Activated CD4-positive, alpha-beta T cell treated with anti-CD3 and anti-CD28 coated beads for 36 hours (primary cell): ENCODE data around the gene RERE. TPM values are rescaled to one million over a fixed set of nuclear protein-coding genes. Genes with fewer than 3 reads are reported as not detected.

Experiments used
- ATAC-seq: fragments of 200-7000 bp; cut with Tn5 transposase; one replicate; pipeline ENCODE4 v1.10.0; 2021; ENCODE audit warnings: mild to moderate bottlenecking, moderate library complexity
- CTCF ChIA-PET: fragments of 350-600 bp; sonication (Branson Sonifier 250); formaldehyde crosslinking; loops from one replicate; lab custom pipeline; 2021; ENCODE audit warnings: antibody characterized with exemption; lab: Charles Lee
- POLR2A ChIA-PET: fragments of 350-600 bp; sonication (Branson Sonifier 250); formaldehyde crosslinking; loops from one replicate; lab custom pipeline; 2021; ENCODE audit warnings: antibody characterized with exemption, inconsistent platforms; lab: Charles Lee
- DNase-seq: peaks from one replicate; pipeline ENCODE4 v3.0.0-alpha.2; 2020
- H3K27ac Mint-ChIP-seq: one replicate; pipeline ENCODE4 v1.8.0; 2021; ENCODE audit warnings: mixed read lengths
- H3K27me3 Mint-ChIP-seq: one replicate; pipeline ENCODE4 v1.8.0; 2021; ENCODE audit warnings: mixed read lengths
- H3K36me3 Mint-ChIP-seq: one replicate; pipeline ENCODE4 v1.8.0; 2021; ENCODE audit warnings: low read depth, mixed read lengths
- H3K4me1 Mint-ChIP-seq: one replicate; pipeline ENCODE4 v1.8.0; 2021; ENCODE audit warnings: mixed read lengths
- H3K4me3 Mint-ChIP-seq: one replicate; pipeline ENCODE4 v1.8.0; 2021; ENCODE audit warnings: mild to moderate bottlenecking, moderate library complexity, mixed read lengths
- H3K9me3 Mint-ChIP-seq: one replicate; pipeline ENCODE4 v1.8.0; 2021; ENCODE audit warnings: low read depth, mixed read lengths
- intact Hi-C, 2 experiments: fragments of 100-400 bp; cut with DNase I in 1 of 2; cut with micrococcal nuclease in 1 of 2; formaldehyde crosslinking; loops; one replicate each; pipeline versions ENCODE4 v1.14.2 to v1.15.1; 2022 to 2024; cut with DNase I, micrococcal nuclease
- total RNA-seq, 2 experiments: library from RNA; stranded (reverse); gene quantifications; one replicate each; pipeline ENCODE4 v1.2.3, GENCODE V29; 2021

The RERE gene
- total RNA-seq, 2 experiments from 2014 or later, result 57.4 to 71.6 TPM

GRCh38 chr1:8693107-8693506 is 124.3 kb downstream of the RERE start:
- ChIA-PET CTCF (interaction anchor here (0.6 to 1.3 kb wide), 2 partner anchors 110 to 121 kb away, joined by 3 to 4 read pairs; no protein-coding TSS in a partner anchor), POLR2A (no interaction called here)
- no peaks in the 10 kb centered on the region for H3K36me3 Mint-ChIP-seq
- no peak for DNase-seq
- intact Hi-C loops, result no loop called here
- ATAC-seq, result no peak
- no peaks in the 10 kb centered on the region for H3K27me3 Mint-ChIP-seq
- H3K4me3 Mint-ChIP-seq, result no peak overlapping the region
- no peaks in the 10 kb centered on the region for H3K9me3 Mint-ChIP-seq
- H3K4me1 Mint-ChIP-seq, result peaks cover 8% of the 10 kb centered on the region
- no peak overlapping the region for H3K27ac Mint-ChIP-seq

- no peak for ATAC-seq
- peaks cover under 1% of the 10 kb centered on the region for H3K36me3 Mint-ChIP-seq
- POLR2A ChIA-PET, result interaction anchor here (0.6 kb wide), 1 partner anchor 52 kb away, joined by 3 read pairs; no protein-coding TSS in a partner anchor
- no peak overlapping the region for H3K4me3 Mint-ChIP-seq
- H3K9me3 Mint-ChIP-seq, result no peaks in the 10 kb centered on the region
- DNase-seq, result no peak
- CTCF ChIA-PET, result interaction anchor here (0.7 to 1.9 kb wide), 2 partner anchors 9 to 33 kb away, joined by 3 to 11 read pairs; no protein-coding TSS in a partner anchor
- no peaks in the 10 kb centered on the region for H3K27me3 Mint-ChIP-seq
- H3K4me1 Mint-ChIP-seq, result peaks cover 17% of the 10 kb centered on the region
- intact Hi-C loops, result no loop called here
- H3K27ac Mint-ChIP-seq, result no peak overlapping the region
Measured at GRCh38 chr1:8691662-8692061, 125.8 kb downstream of the RERE start.

GRCh38 chr1:8690253-8690525 is 127.3 kb downstream of the RERE start:
- POLR2A ChIA-PET, result no interaction called here
- CTCF ChIA-PET, result interaction anchor here (0.5 to 1.9 kb wide), 5 partner anchors 11 to 273 kb away, joined by 3 to 11 read pairs (median 3); no protein-coding TSS in a partner anchor
- intact Hi-C loops, result no loop called here
- no peak for DNase-seq
- Mint-ChIP-seq H3K9me3 (no peaks in the 10 kb centered on the region), H3K27ac (no peak overlapping the region), H3K4me3 (no peak overlapping the region), H3K4me1 (peaks cover 19% of the 10 kb centered on the region), H3K27me3 (no peaks in the 10 kb centered on the region), H3K36me3 (peaks cover 2% of the 10 kb centered on the region)
- no peak for ATAC-seq

GRCh38 chr1:8689431-8690252 is 127.8 kb downstream of the RERE start:
- Mint-ChIP-seq H3K4me1 (peaks cover 22% of the 10 kb centered on the region), H3K27me3 (no peaks in the 10 kb centered on the region), H3K4me3 (no peak overlapping the region), H3K27ac (no peak overlapping the region), H3K36me3 (peaks cover 2% of the 10 kb centered on the region), H3K9me3 (no peaks in the 10 kb centered on the region)
- no peak for ATAC-seq
- CTCF ChIA-PET, result interaction anchor here (0.6 to 2.0 kb wide), 9 partner anchors 12 to 194 kb away, joined by 3 to 11 read pairs (median 3); no protein-coding TSS in a partner anchor
- POLR2A ChIA-PET, result no interaction called here
- DNase-seq, result no peak
- intact Hi-C loops, result no loop called here

- H3K36me3 Mint-ChIP-seq, result peaks cover 2% of the 10 kb centered on the region
- DNase-seq, result no peak
- ChIA-PET CTCF (interaction anchor here (1.0 to 2.0 kb wide), 3 partner anchors 13 to 37 kb away, joined by 3 to 6 read pairs (median 4); no protein-coding TSS in a partner anchor), POLR2A (interaction anchor here (0.7 kb wide), 1 partner anchor 24 kb away, joined by 3 read pairs; no protein-coding TSS in a partner anchor)
- no peak overlapping the region for H3K4me3 Mint-ChIP-seq
- intact Hi-C loops, result no loop called here
- H3K9me3 Mint-ChIP-seq, result no peaks in the 10 kb centered on the region
- no peak for ATAC-seq
- no peak overlapping the region for H3K27ac Mint-ChIP-seq
- no peaks in the 10 kb centered on the region for H3K27me3 Mint-ChIP-seq
- H3K4me1 Mint-ChIP-seq, result peaks cover 29% of the 10 kb centered on the region
Measured at GRCh38 chr1:8687538-8687937, 129.9 kb downstream of the RERE start.

GRCh38 chr1:8687039-8687438 is 130.4 kb downstream of the RERE start:
- no peaks in the 10 kb centered on the region for H3K9me3 Mint-ChIP-seq
- intact Hi-C loops, result no loop called here
- H3K27ac Mint-ChIP-seq, result no peak overlapping the region
- DNase-seq (peak; percentile 21), ATAC-seq (no peak)
- H3K4me3 Mint-ChIP-seq, result no peak overlapping the region
- H3K36me3 Mint-ChIP-seq, result peaks cover 2% of the 10 kb centered on the region
- peaks cover 29% of the 10 kb centered on the region for H3K4me1 Mint-ChIP-seq
- CTCF ChIA-PET, result interaction anchor here (0.6 to 1.1 kb wide), 3 partner anchors 16 to 130 kb away, joined by 3 to 4 read pairs (median 3); no protein-coding TSS in a partner anchor
- H3K27me3 Mint-ChIP-seq, result no peaks in the 10 kb centered on the region
- POLR2A ChIA-PET, result interaction anchor here (0.7 kb wide), 1 partner anchor 23 kb away, joined by 3 read pairs; no protein-coding TSS in a partner anchor

DNA sequence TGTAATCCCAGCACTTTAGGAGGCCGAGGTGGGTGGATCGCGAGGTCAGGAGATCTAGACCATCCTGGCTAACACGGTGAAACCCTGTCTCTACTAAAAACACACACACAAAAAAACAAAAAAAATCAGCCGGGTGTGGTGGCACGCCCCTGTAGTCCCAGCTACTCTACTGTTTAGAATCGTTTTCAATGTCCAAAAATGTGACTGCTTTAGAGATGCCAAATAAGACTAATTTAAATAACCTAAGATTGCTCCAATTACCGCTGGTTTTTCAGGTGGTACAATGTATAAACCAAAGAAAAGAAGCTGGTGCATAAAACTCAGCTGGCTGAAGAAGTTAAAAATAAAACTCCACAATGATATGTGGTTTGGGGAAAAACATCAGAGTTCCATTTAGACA is 132.0 kb downstream of the RERE start:
- POLR2A ChIA-PET, result no interaction called here
- H3K9me3 Mint-ChIP-seq, result no peaks in the 10 kb centered on the region
- H3K36me3 Mint-ChIP-seq, result peaks cover 2% of the 10 kb centered on the region
- no peak overlapping the region for H3K4me3 Mint-ChIP-seq
- H3K27me3 Mint-ChIP-seq, result no peaks in the 10 kb centered on the region
- CTCF ChIA-PET, result interaction anchor here (0.6 to 1.5 kb wide), 5 partner anchors 14 to 132 kb away, joined by 3 to 4 read pairs (median 3); no protein-coding TSS in a partner anchor
- intact Hi-C loops, result no loop called here
- ATAC-seq, result no peak
- peaks cover 29% of the 10 kb centered on the region for H3K4me1 Mint-ChIP-seq
- H3K27ac Mint-ChIP-seq, result no peak overlapping the region
- DNase-seq, result no peak

DNA sequence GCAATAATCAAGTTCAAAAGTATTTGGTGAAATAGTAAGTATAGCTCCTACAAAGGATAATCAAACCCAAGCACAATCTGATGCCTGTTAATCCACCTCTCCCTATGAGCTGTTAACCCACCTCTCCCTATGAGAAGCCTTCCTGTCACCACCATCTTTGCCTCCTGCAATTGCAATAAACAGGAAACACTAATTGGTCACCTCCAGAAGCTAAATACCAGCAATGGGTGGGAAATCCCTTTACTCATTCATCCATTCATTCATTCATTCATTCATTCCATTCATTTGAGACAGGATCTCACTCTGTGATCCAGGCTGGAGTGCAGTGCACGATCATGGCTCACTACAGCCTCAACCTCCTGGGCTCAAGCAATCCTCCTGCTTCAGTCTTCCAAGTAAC is 132.8 kb downstream of the RERE start:
- DNase-seq (no peak), ATAC-seq (no peak)
- ChIA-PET POLR2A (no interaction called here), CTCF (interaction anchor here (0.7 to 1.2 kb wide), 4 partner anchors 15 to 124 kb away, joined by 3 read pairs; no protein-coding TSS in a partner anchor)
- Mint-ChIP-seq H3K4me3 (no peak overlapping the region), H3K27me3 (no peaks in the 10 kb centered on the region), H3K36me3 (peaks cover 2% of the 10 kb centered on the region), H3K27ac (no peak overlapping the region), H3K4me1 (peaks cover 29% of the 10 kb centered on the region), H3K9me3 (no peaks in the 10 kb centered on the region)
- intact Hi-C loops, result no loop called here

GRCh38 chr1:8682573-8682972 is 134.9 kb downstream of the RERE start:
- Mint-ChIP-seq H3K4me1 (peaks cover 24% of the 10 kb centered on the region), H3K27ac (peak overlapping the region; percentile 10), H3K36me3 (peaks cover 2% of the 10 kb centered on the region), H3K27me3 (no peaks in the 10 kb centered on the region), H3K4me3 (no peak overlapping the region), H3K9me3 (no peaks in the 10 kb centered on the region)
- POLR2A ChIA-PET, result interaction anchor here (0.6 kb wide), 1 partner anchor 8 kb away, joined by 3 read pairs; no protein-coding TSS in a partner anchor
- ATAC-seq (no peak), DNase-seq (no peak)
- intact Hi-C loops, result no loop called here
- CTCF ChIA-PET, result interaction anchor here (0.5 kb wide), 1 partner anchor 751 kb away, joined by 3 read pairs; no protein-coding TSS in a partner anchor

DNA sequence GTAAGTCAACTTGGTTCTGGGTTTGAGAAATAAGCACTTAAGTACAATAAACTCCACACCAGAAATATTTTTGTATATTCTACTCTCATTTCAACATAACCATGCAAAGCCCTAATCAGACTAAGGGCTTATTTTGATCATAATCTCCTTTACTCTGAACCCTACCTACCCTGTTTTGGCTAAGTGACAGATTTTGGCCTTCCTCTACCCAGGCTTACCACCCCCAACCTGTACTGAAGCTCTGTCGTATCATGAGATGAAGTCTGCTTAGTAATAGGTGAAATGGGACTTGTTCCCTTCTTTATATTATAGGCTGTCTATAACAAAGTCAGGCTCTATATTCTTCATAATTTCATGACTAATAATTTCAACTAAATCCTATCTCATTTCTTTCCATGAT is 135.5 kb downstream of the RERE start:
- H3K4me1 Mint-ChIP-seq, result peaks cover 24% of the 10 kb centered on the region
- ATAC-seq (no peak), DNase-seq (no peak)
- H3K36me3 Mint-ChIP-seq, result peaks cover 2% of the 10 kb centered on the region
- peak overlapping the region; percentile 34 for H3K27ac Mint-ChIP-seq
- intact Hi-C loops, result loop anchor here in 1 of 2 experiments (2.0 kb wide), 1 partner anchor 19 kb away; no protein-coding TSS in a partner anchor
- no peak overlapping the region for H3K4me3 Mint-ChIP-seq
- no peaks in the 10 kb centered on the region for H3K27me3 Mint-ChIP-seq
- ChIA-PET POLR2A (interaction anchor here (0.5 kb wide), 1 partner anchor 288 kb away, joined by 4 read pairs; no protein-coding TSS in a partner anchor), CTCF (interaction anchor here (0.5 to 1.6 kb wide), 2 partner anchors 10 to 752 kb away, joined by 3 to 6 read pairs; no protein-coding TSS in a partner anchor)
- no peaks in the 10 kb centered on the region for H3K9me3 Mint-ChIP-seq
